Naive thymus-derived CD8-positive, alpha-beta T cell (primary cell): ENCODE data around the gene TPPP3. TPM values are rescaled to one million over a fixed set of nuclear protein-coding genes. Genes with fewer than 3 reads are reported as not detected.
"Not testable (repeated sequence)": the region's sequence is repeated elsewhere in the genome, so short reads cannot be mapped to it uniquely, and the experiment has no call there.

ENCODE experiments used
- ATAC-seq, 2 donors: fragments of 150-1000 bp; cut with Tn5 transposase in 1 of 2; sonication (Bioruptor Pico), chemical (Tn5 transposase) in 1 of 2; 1 replicate in 1 of 2; 2 replicates in 1 of 2; pipeline ENCODE4 v1.10.0; 2021; ENCODE audit warnings: mild to moderate bottlenecking in 2 of 2, moderate library complexity in 2 of 2
- POLR2A ChIA-PET: fragments of 350-600 bp; sonication (Branson Sonifier 250); formaldehyde crosslinking; loops from one replicate; lab custom pipeline; 2021; ENCODE audit warnings: antibody characterized with exemption; lab: Charles Lee
- DNase-seq, 10 donors: peaks; one replicate each; pipeline versions ENCODE4 v3.0.0 to v3.0.0-alpha.2; 2020 to 2022
- H3K27ac Mint-ChIP-seq, 10 donors: one replicate each; pipeline ENCODE4 v1.8.0; 2020 to 2022; ENCODE audit warnings: mild to moderate bottlenecking in 10 of 10, mixed read lengths in 10 of 10, moderate library complexity in 4 of 10, inconsistent platforms in 1 of 10
- H3K27me3 Mint-ChIP-seq, 5 donors: one replicate each; pipeline ENCODE4 v1.8.0; 2021 to 2022; ENCODE audit warnings: mixed read lengths in 5 of 5
- H3K36me3 Mint-ChIP-seq, 3 donors: one replicate each; pipeline ENCODE4 v1.8.0; 2020 to 2022; ENCODE audit warnings: mixed read lengths in 3 of 3, mild to moderate bottlenecking in 2 of 3, inconsistent platforms in 1 of 3
- H3K4me1 Mint-ChIP-seq, 4 donors: one replicate each; pipeline ENCODE4 v1.8.0; 2021 to 2022; ENCODE audit warnings: mixed read lengths in 4 of 4
- H3K4me3 Mint-ChIP-seq, 10 donors: one replicate each; pipeline ENCODE4 v1.8.0; 2020 to 2022; ENCODE audit warnings: mild to moderate bottlenecking in 10 of 10, mixed read lengths in 10 of 10, moderate library complexity in 6 of 10, inconsistent platforms in 1 of 10
- H3K9me3 Mint-ChIP-seq, 9 donors: one replicate each; pipeline ENCODE4 v1.8.0; 2020 to 2022; ENCODE audit warnings: mixed read lengths in 9 of 9, mild to moderate bottlenecking in 3 of 9, inconsistent platforms in 1 of 9, moderate library complexity in 1 of 9
- polyA plus RNA-seq, 3 donors: library from polyadenylated mRNA; unstranded; fragments of 300-500 nt; fragmentation: Illumina TruSeq; gene quantifications; one replicate each; pipeline ENCODE4 v1.2.3, GENCODE V29; 2021
- total RNA-seq, 8 experiments: library from RNA in 2 of 8; stranded (reverse) in 2 of 8; gene quantifications; one replicate each; pipeline ENCODE4 v1.2.3 and lab custom pipeline; 2021 to 2026

Gene TPPP3
- total and polyA plus RNA-seq, 5 experiments from 2014 or later: not detected

- POLR2A ChIA-PET: no interaction called here
- DNase-seq: no peak
- Mint-ChIP-seq H3K9me3 (no peaks in the 10 kb centered on the region), H3K36me3 (no peaks in the 10 kb centered on the region), H3K4me3 (no peak overlapping the region), H3K4me1 (peaks cover 0 to 3% (median under 1%) of the 10 kb centered on the region in 4 donors), H3K27ac (peak overlapping the region in 1 of 10 donors; percentile 29), H3K27me3 (peaks cover 13 to 57% (median 28%) of the 10 kb centered on the region in 5 donors)
- no peak for ATAC-seq
These were observed 30.4 kb upstream of the TPPP3 start for GRCh38 chr16:67423611-67424260.

- peaks cover 0 to 1% (median 0%) of the 10 kb centered on the region in 4 donors for H3K4me1 Mint-ChIP-seq
- no peak for DNase-seq
- H3K27me3 Mint-ChIP-seq: peaks cover 12 to 49% (median 26%) of the 10 kb centered on the region in 5 donors
- H3K4me3 Mint-ChIP-seq: no peak overlapping the region
- no peak for ATAC-seq
- H3K9me3 Mint-ChIP-seq: no peaks in the 10 kb centered on the region
- POLR2A ChIA-PET: interaction anchor here (0.6 kb wide), 1 partner anchor 46 kb away, joined by 3 read pairs; no protein-coding TSS in a partner anchor
- no peaks in the 10 kb centered on the region for H3K36me3 Mint-ChIP-seq
- H3K27ac Mint-ChIP-seq: no peak overlapping the region
These were observed 29.7 kb upstream of the TPPP3 start for GRCh38 chr16:67423015-67423414.

GRCh38 chr16:67421030-67421429 is 27.7 kb upstream of the TPPP3 start:
- POLR2A ChIA-PET: no interaction called here
- peaks cover 12 to 49% (median 26%) of the 10 kb centered on the region in 5 donors for H3K27me3 Mint-ChIP-seq
- ATAC-seq: no peak
- peaks cover 3 to 7% (median 5%) of the 10 kb centered on the region in 4 donors for H3K4me1 Mint-ChIP-seq
- H3K9me3 Mint-ChIP-seq: no peaks in the 10 kb centered on the region
- no peak overlapping the region for H3K4me3 Mint-ChIP-seq
- H3K36me3 Mint-ChIP-seq: no peaks in the 10 kb centered on the region
- DNase-seq: no peak
- peak overlapping the region in 1 of 10 donors; percentile 19 for H3K27ac Mint-ChIP-seq

- POLR2A ChIA-PET: no interaction called here
These were observed 26.6 kb upstream of the TPPP3 start for GRCh38 chr16:67419931-67420330.

GRCh38 chr16:67419502-67419901 is 26.2 kb upstream of the TPPP3 start:
- Mint-ChIP-seq H3K9me3 (no peaks in the 10 kb centered on the region), H3K27me3 (peaks cover 15 to 49% (median 21%) of the 10 kb centered on the region in 5 donors), H3K4me1 (peaks cover 6 to 13% (median 8%) of the 10 kb centered on the region in 4 donors), H3K36me3 (no peaks in the 10 kb centered on the region), H3K4me3 (no peak overlapping the region), H3K27ac (peak overlapping the region in 1 of 10 donors; percentile 6)
- no peak for DNase-seq
- POLR2A ChIA-PET: no interaction called here
- ATAC-seq: no peak

More at GRCh38 chr16:67419931-67420330, 26.6 kb upstream of the TPPP3 start:
- H3K4me1 Mint-ChIP-seq: peaks cover 6 to 13% (median 8%) of the 10 kb centered on the region in 4 donors
- H3K4me3 Mint-ChIP-seq: no peak overlapping the region
- no peak overlapping the region for H3K27ac Mint-ChIP-seq
- no peaks in the 10 kb centered on the region for H3K9me3 Mint-ChIP-seq
- peaks cover 15 to 49% (median 21%) of the 10 kb centered on the region in 5 donors for H3K27me3 Mint-ChIP-seq
- ATAC-seq (no peak), DNase-seq (no peak)
- H3K36me3 Mint-ChIP-seq: no peaks in the 10 kb centered on the region

GRCh38 chr16:67417333-67418061 is 24.2 kb upstream of the TPPP3 start:
- Mint-ChIP-seq H3K36me3 (no peaks in the 10 kb centered on the region), H3K27me3 (peaks cover 14 to 36% (median 17%) of the 10 kb centered on the region in 5 donors), H3K27ac (peak overlapping the region in 2 of 10 donors; percentile 40 to 66), H3K4me1 (peaks cover 7 to 13% (median 8%) of the 10 kb centered on the region in 4 donors), H3K9me3 (no peaks in the 10 kb centered on the region), H3K4me3 (peak overlapping the region; percentile 30 to 81 (median 57))
- POLR2A ChIA-PET: interaction anchor here (1.6 kb wide), 1 partner anchor 11 kb away, joined by 4 read pairs; no protein-coding TSS in a partner anchor
- ATAC-seq: no peak
- no peak for DNase-seq

GRCh38 chr16:67415872-67416793 is 22.8 kb upstream of the TPPP3 start, which contains the start of gene ZDHHC1:
Gene ZDHHC1, minus strand, starts transcription at chr16:67416477. Its CDS starts 8,702 bp downstream, at chr16:67407775.
- POLR2A ChIA-PET: no interaction called here
- peak; percentile 90 to 91 for ATAC-seq
- Mint-ChIP-seq H3K27ac (peak within 1 kb of the TSS in 7 of 10 donors; percentile 21 to 76 (median 55)), H3K36me3 (no peaks in the 10 kb centered on the region), H3K9me3 (no peaks in the 10 kb centered on the region), H3K4me1 (peaks cover 7 to 13% (median 8%) of the 10 kb centered on the region in 4 donors), H3K4me3 (peak within 1 kb of the TSS; percentile 77 to 92 (median 82)), H3K27me3 (peaks cover 14 to 34% (median 17%) of the 10 kb centered on the region in 5 donors)
- peak in 8 of 10 donors; percentile 15 to 56 (median 48) for DNase-seq

- ATAC-seq, DNase-seq, H3K36me3 Mint-ChIP-seq, H3K9me3 Mint-ChIP-seq, POLR2A ChIA-PET: not testable (repeated sequence)
- peaks cover 7 to 13% (median 8%) of the 10 kb centered on the region in 4 donors for H3K4me1 Mint-ChIP-seq
- peak overlapping the region in 1 of 10 donors; percentile 21 for H3K27ac Mint-ChIP-seq
- H3K4me3 Mint-ChIP-seq: peak overlapping the region; percentile 22 to 75 (median 59)
- peaks cover 14 to 31% (median 17%) of the 10 kb centered on the region in 5 donors for H3K27me3 Mint-ChIP-seq
These were observed 22.1 kb upstream of the TPPP3 start for GRCh38 chr16:67415421-67415820.

- H3K4me3 Mint-ChIP-seq: peak overlapping the region in 1 of 10 donors; percentile 7
- peaks cover 10 to 25% (median 14%) of the 10 kb centered on the region in 5 donors for H3K27me3 Mint-ChIP-seq
- H3K36me3 Mint-ChIP-seq: no peaks in the 10 kb centered on the region
- DNase-seq (no peak), ATAC-seq (no peak)
- no peaks in the 10 kb centered on the region for H3K9me3 Mint-ChIP-seq
- peaks cover 7 to 13% (median 8%) of the 10 kb centered on the region in 4 donors for H3K4me1 Mint-ChIP-seq
- H3K27ac Mint-ChIP-seq: no peak overlapping the region
- POLR2A ChIA-PET: no interaction called here
These were observed 20.9 kb upstream of the TPPP3 start for GRCh38 chr16:67413978-67414911.

- ATAC-seq (no peak), DNase-seq (no peak)
- Mint-ChIP-seq H3K9me3 (no peaks in the 10 kb centered on the region), H3K36me3 (no peaks in the 10 kb centered on the region), H3K27ac (no peak overlapping the region), H3K27me3 (peaks cover 8 to 17% (median 10%) of the 10 kb centered on the region in 5 donors), H3K4me1 (peaks cover 7 to 13% (median 8%) of the 10 kb centered on the region in 4 donors), H3K4me3 (no peak overlapping the region)
- POLR2A ChIA-PET: interaction anchor here (0.7 kb wide), 1 partner anchor 62 kb away, joined by 3 read pairs; no protein-coding TSS in a partner anchor
These were observed 19.0 kb upstream of the TPPP3 start for GRCh38 chr16:67412294-67412693.

GRCh38 chr16:67411339-67411738 is 18.0 kb upstream of the TPPP3 start:
- DNase-seq (no peak), ATAC-seq (no peak)
- H3K4me1 Mint-ChIP-seq: peaks cover 3 to 7% (median 4%) of the 10 kb centered on the region in 4 donors
- POLR2A ChIA-PET: no interaction called here
- peaks cover 2 to 8% (median 4%) of the 10 kb centered on the region in 5 donors for H3K27me3 Mint-ChIP-seq
- no peak overlapping the region for H3K4me3 Mint-ChIP-seq
- H3K36me3 Mint-ChIP-seq: no peaks in the 10 kb centered on the region
- no peaks in the 10 kb centered on the region for H3K9me3 Mint-ChIP-seq
- H3K27ac Mint-ChIP-seq: peak overlapping the region in 1 of 10 donors; percentile 22
